GM10266 (cell line): ENCODE measurements around the gene SRRM4.

Experiments used
- DNase-seq: peaks from one replicate; pipeline ENCODE4 v3.0.0; 2012; ENCODE audit errors: extremely low spot score
- CTCF ChIP-seq: IDR thresholded peaks from 2 replicates; pipeline ENCODE4 v1.5.1; 2012; ENCODE audit warnings: mild to moderate bottlenecking, low read depth; ENCODE audit not compliant: control insufficient read depth, insufficient read depth; ENCODE audit errors: missing control alignments

Gene SRRM4

GRCh38 chr12:118981285-118982211 lies at the start of gene SRRM4:
Gene SRRM4 (plus strand): TSS chr12:118981541. CDS start chr12:118981883, 342 bp downstream.
- TF ChIP-seq CTCF = no peak
- DNase-seq = no peak

- TF ChIP-seq CTCF = no peak
- no peak for DNase-seq
Observed at GRCh38 chr12:118946256-118946655, 35.1 kb upstream of the SRRM4 start.

- no peak for DNase-seq
- TF ChIP-seq CTCF = no peak
Observed at GRCh38 chr12:118958520-118958919, 22.8 kb upstream of the SRRM4 start.

GRCh38 chr12:118959348-118959747 lies 22.0 kb upstream of the SRRM4 start:
- no peak for TF ChIP-seq CTCF
- DNase-seq = no peak

- no peak for DNase-seq
- TF ChIP-seq CTCF = no peak
Observed at GRCh38 chr12:118959985-118960560, 21.3 kb upstream of the SRRM4 start.

GRCh38 chr12:118960865-118961264 lies 20.5 kb upstream of the SRRM4 start:
- DNase-seq = no peak
- no peak for TF ChIP-seq CTCF

GRCh38 chr12:118964988-118965387 lies 16.4 kb upstream of the SRRM4 start:
- DNase-seq = no peak
- TF ChIP-seq CTCF = no peak
